Measurements from ENCODE around the gene EFCAB8.

The EFCAB8 gene

GRCh38 chr20:32858701-32859372 lies at the start of gene EFCAB8:
EFCAB8 (plus strand) TSS chr20:32858923; CDS start chr20:32863793, 4,870 bp downstream.
- Histone ChIP-seq H3K27me3 (no peaks in the 10 kb centered on the region), H3K4me3 (no peak within 1 kb of the TSS), H3K9ac (no peak within 1 kb of the TSS), H3K4me1 (peaks cover 15% of the 10 kb centered on the region), H3K9me3 (no peaks in the 10 kb centered on the region), H4K20me1 (no peaks in the 10 kb centered on the region; the same call in 1 of the 2 replicates), H3K4me2 (no peak within 1 kb of the TSS), H3K36me3 (peaks cover 31% of the 10 kb centered on the region), H3K27ac (no peak within 1 kb of the TSS)
- no peak for TF ChIP-seq Cebpa-rat (IDR thresholded peaks at IDR 0.05)

- Histone ChIP-seq H4K20me1 (no peaks in the 10 kb centered on the region), H3K4me3 (no peak overlapping the region), H3K36me3 (peaks cover 28% of the 10 kb centered on the region), H3K9ac (no peak overlapping the region), H3K27ac (no peak overlapping the region), H3K4me2 (no peak overlapping the region), H3K27me3 (no peaks in the 10 kb centered on the region), H3K4me1 (peaks cover 14% of the 10 kb centered on the region), H3K9me3 (no peaks in the 10 kb centered on the region)
- no peak for TF ChIP-seq Cebpa-rat (IDR thresholded peaks at IDR 0.05)
Measured at GRCh38 chr20:32809907-32810306, 48.8 kb upstream of the EFCAB8 start.

GRCh38 chr20:32810941-32811340 lies 47.8 kb upstream of the EFCAB8 start:
- Histone ChIP-seq H3K36me3 (peaks cover 21% of the 10 kb centered on the region; the same call in 1 of the 2 replicates), H3K9me3 (no peaks in the 10 kb centered on the region), H4K20me1 (no peaks in the 10 kb centered on the region), H3K27ac (no peak overlapping the region), H3K4me3 (no peak overlapping the region), H3K27me3 (no peaks in the 10 kb centered on the region), H3K4me1 (peaks cover 14% of the 10 kb centered on the region), H3K4me2 (no peak overlapping the region), H3K9ac (no peak overlapping the region)
- no peak for TF ChIP-seq Cebpa-rat (IDR thresholded peaks at IDR 0.05)

DNA sequence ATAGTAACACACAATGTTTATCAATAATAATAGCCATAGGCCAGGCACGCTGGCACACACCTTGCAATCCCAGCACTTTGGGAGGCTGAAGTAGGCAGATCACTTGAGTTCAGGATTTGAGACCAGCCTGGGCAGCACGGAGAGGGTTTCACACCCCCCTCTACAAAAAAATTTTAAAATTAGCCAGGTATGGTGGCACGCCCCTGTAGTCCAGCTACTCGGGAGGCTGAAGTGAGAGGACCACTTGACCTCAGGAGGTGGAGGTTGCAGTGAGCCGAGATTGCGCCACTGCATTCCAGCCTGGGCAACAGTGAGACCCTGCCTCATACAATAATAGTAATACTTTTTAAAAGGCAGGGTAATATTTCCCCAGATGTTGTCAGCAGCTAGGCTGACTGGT lies 46.8 kb upstream of the EFCAB8 start:
- Histone ChIP-seq H4K20me1 (no peaks in the 10 kb centered on the region), H3K4me1 (peaks cover 14% of the 10 kb centered on the region), H3K27ac (no peak overlapping the region), H3K27me3 (no peaks in the 10 kb centered on the region), H3K36me3 (peaks cover 15% of the 10 kb centered on the region; the same call in 1 of the 2 replicates), H3K9me3 (no peaks in the 10 kb centered on the region), H3K4me2 (no peak overlapping the region), H3K4me3 (no peak overlapping the region), H3K9ac (no peak overlapping the region)
- no peak for TF ChIP-seq Cebpa-rat (IDR thresholded peaks at IDR 0.05)

DNA sequence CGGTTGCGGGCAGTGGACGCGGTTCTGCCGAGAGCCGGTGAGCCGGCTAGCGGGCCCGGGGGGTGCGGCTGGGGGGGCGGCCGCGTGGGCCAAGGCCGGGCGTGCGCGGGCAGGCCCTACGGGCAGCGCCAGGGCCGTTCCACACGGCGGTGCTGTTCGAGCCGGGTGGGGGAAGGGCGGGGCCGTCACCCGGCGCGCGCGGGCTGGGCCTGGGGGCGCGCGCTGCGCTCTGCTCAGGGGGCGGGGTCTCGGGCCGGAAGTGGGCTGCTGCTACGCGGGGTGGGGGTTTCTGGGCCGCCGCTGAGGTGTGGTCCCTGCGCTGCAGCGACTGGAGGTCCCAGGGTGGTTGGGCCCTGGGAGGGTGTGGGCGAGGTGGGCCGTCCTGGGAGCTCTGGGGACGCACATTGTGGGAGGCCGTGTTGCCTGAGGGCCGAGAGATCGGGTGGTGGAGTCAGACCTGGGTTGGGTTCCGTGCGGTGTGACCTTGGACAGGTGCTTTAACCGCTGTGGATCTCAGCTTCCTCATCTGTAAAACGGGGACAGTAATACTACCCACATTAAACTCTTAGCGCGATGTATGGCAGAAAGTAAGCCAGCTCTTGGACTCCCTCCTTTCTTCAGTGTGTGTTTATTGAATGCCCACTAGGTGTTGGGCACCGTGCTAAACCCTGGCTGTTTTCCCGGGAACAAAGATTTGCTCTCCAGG lies 38.6 kb upstream of the EFCAB8 start:
- peak overlapping the region; percentile 81 for H3K4me3 ChIP-seq
- H3K9me3 ChIP-seq: no peaks in the 10 kb centered on the region
- H3K27ac ChIP-seq: peak overlapping the region; percentile 93
- peak overlapping the region; percentile 90 for H3K9ac ChIP-seq
- H3K36me3 ChIP-seq: peaks cover 7% of the 10 kb centered on the region
- H3K4me2 ChIP-seq: peak overlapping the region; percentile 85
- peaks cover 51% of the 10 kb centered on the region for H4K20me1 ChIP-seq
- no peaks in the 10 kb centered on the region for H3K27me3 ChIP-seq
- peaks cover 43% of the 10 kb centered on the region for H3K4me1 ChIP-seq
- TF ChIP-seq Cebpa-rat (IDR thresholded peaks at IDR 0.05): no peak

DNA sequence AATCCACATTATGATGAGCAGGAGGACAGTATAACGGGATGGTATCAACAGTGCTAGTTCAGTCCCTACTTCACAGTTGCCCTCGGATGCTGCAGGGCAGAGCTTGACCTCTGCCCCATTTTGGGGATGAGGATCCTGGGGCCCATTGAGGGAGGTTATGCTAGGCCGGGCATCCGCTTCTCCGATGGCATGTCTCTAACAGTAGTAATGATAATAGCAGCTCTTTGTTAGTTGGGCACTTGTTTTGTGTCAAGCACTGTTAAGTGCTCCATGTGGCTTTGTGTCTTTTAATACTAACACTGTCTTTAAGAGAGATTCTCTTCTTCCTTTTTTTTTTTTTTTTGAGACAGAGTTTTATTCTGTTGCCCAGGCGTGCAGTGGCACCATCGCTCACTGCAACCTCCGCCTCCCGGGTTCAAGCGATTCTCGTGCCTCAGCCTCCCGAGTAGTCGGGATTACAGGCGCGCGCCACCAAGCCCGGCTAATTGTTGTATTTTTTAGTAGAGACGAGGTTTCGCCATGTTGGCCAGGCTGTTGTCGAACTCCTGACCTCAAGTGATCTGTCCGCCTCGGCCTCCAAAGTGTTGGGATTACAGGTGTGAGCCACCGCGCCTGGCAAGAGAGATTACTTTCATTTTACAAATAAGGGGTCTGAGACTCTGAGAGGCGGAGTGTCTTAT lies 37.9 kb upstream of the EFCAB8 start:
- Histone ChIP-seq H3K36me3 (peaks cover 14% of the 10 kb centered on the region), H4K20me1 (peaks cover 58% of the 10 kb centered on the region), H3K4me1 (peaks cover 46% of the 10 kb centered on the region), H3K9ac (peak overlapping the region; percentile 90), H3K4me2 (peak overlapping the region; percentile 85), H3K27me3 (no peaks in the 10 kb centered on the region), H3K9me3 (no peaks in the 10 kb centered on the region), H3K4me3 (peak overlapping the region; percentile 81), H3K27ac (peak overlapping the region; percentile 93)
- no peak for TF ChIP-seq Cebpa-rat (IDR thresholded peaks at IDR 0.05)

- Histone ChIP-seq H4K20me1 (peaks cover 72% of the 10 kb centered on the region), H3K4me2 (peak overlapping the region; percentile 85), H3K36me3 (peaks cover 28% of the 10 kb centered on the region), H3K9me3 (no peaks in the 10 kb centered on the region), H3K27ac (no peak overlapping the region), H3K9ac (no peak overlapping the region), H3K4me1 (peaks cover 46% of the 10 kb centered on the region), H3K4me3 (no peak overlapping the region), H3K27me3 (no peaks in the 10 kb centered on the region)
- TF ChIP-seq Cebpa-rat (IDR thresholded peaks at IDR 0.05): no peak
Measured at GRCh38 chr20:32822225-32822624, 36.5 kb upstream of the EFCAB8 start.

- Histone ChIP-seq H3K9ac (peak overlapping the region; percentile 31; the same call in 1 of the 2 replicates), H3K4me2 (peak overlapping the region; percentile 85), H3K9me3 (no peaks in the 10 kb centered on the region), H3K4me1 (peaks cover 46% of the 10 kb centered on the region), H3K36me3 (peaks cover 36% of the 10 kb centered on the region), H4K20me1 (peaks cover 80% of the 10 kb centered on the region), H3K27me3 (no peaks in the 10 kb centered on the region), H3K4me3 (no peak overlapping the region), H3K27ac (no peak overlapping the region)
- TF ChIP-seq Cebpa-rat (IDR thresholded peaks at IDR 0.05): no peak
Measured at GRCh38 chr20:32823078-32823477, 35.6 kb upstream of the EFCAB8 start.

- Histone ChIP-seq H3K4me2 (peak overlapping the region; percentile 85), H3K36me3 (peaks cover 45% of the 10 kb centered on the region), H3K4me3 (no peak overlapping the region), H3K27ac (no peak overlapping the region), H4K20me1 (peaks cover 89% of the 10 kb centered on the region), H3K9ac (no peak overlapping the region), H3K9me3 (no peaks in the 10 kb centered on the region), H3K4me1 (peaks cover 46% of the 10 kb centered on the region), H3K27me3 (no peaks in the 10 kb centered on the region)
- no peak for TF ChIP-seq Cebpa-rat (IDR thresholded peaks at IDR 0.05)
Measured at GRCh38 chr20:32823737-32824588, 34.8 kb upstream of the EFCAB8 start.

All from BLaER1 (cell line).